ENCODE measurements around the gene C1orf21.

C1orf21 gene

GRCh38 chr1:184387476-184388318, 868 bp downstream of the C1orf21 start:
- peak; percentile 71 for DNase-seq

- DNase-seq, result no peak
Observed at GRCh38 chr1:184388319-184388889, 1.6 kb downstream of the C1orf21 start.

- DNase-seq, result no peak
Observed at GRCh38 chr1:184388971-184389370, 2.1 kb downstream of the C1orf21 start.

GRCh38 chr1:184389446-184389845, 2.6 kb downstream of the C1orf21 start:
- DNase-seq, result no peak

GRCh38 chr1:184390889-184391288, 4.1 kb downstream of the C1orf21 start:
- DNase-seq, result no peak

GRCh38 chr1:184392067-184392466, 5.2 kb downstream of the C1orf21 start:
- DNase-seq, result no peak

GRCh38 chr1:184392779-184393522, 6.1 kb downstream of the C1orf21 start:
- DNase-seq, result no peak

GRCh38 chr1:184393962-184394361, 7.1 kb downstream of the C1orf21 start:
- no peak for DNase-seq

- DNase-seq, result no peak
Observed at GRCh38 chr1:184395370-184395769, 8.5 kb downstream of the C1orf21 start.

- DNase-seq, result no peak
Observed at GRCh38 chr1:184395937-184396480, 9.2 kb downstream of the C1orf21 start.

- DNase-seq, result no peak
Observed at GRCh38 chr1:184399192-184399847, 12.5 kb downstream of the C1orf21 start.

GRCh38 chr1:184403961-184404726, 17.3 kb downstream of the C1orf21 start:
- DNase-seq, result no peak

GRCh38 chr1:184404727-184405027, 17.8 kb downstream of the C1orf21 start:
- DNase-seq, result no peak

- no peak for DNase-seq
Observed at GRCh38 chr1:184405094-184405800, 18.4 kb downstream of the C1orf21 start.

- DNase-seq, result no peak
Observed at GRCh38 chr1:184405801-184406142, 18.9 kb downstream of the C1orf21 start.

GRCh38 chr1:184406479-184406878, 19.6 kb downstream of the C1orf21 start:
- DNase-seq, result no peak

- DNase-seq, result no peak
Observed at GRCh38 chr1:184407816-184408510, 21.1 kb downstream of the C1orf21 start.

- no peak for DNase-seq
Observed at GRCh38 chr1:184408580-184408979, 21.8 kb downstream of the C1orf21 start.

GRCh38 chr1:184409011-184409410, 22.2 kb downstream of the C1orf21 start:
- DNase-seq, result no peak

GRCh38 chr1:184412472-184412871, 25.6 kb downstream of the C1orf21 start:
- DNase-seq, result no peak

GRCh38 chr1:184416481-184416880, 29.7 kb downstream of the C1orf21 start:
- DNase-seq, result no peak

Measured in CD4-positive, alpha-beta T cell treated with Interferon gamma for 1 hour (primary cell).